GM18909 (cell line): Measurements from ENCODE around the gene ZNF28.
"Not testable (repeated sequence)": the region's sequence is repeated elsewhere in the genome, so short reads cannot be mapped to it uniquely, and the experiment has no call there.

Experiments
- ATAC-seq: cut with Tn5 transposase; IDR thresholded peaks from one replicate; pipeline ENCODE4 v1.9.1; 2021; ENCODE audit warnings: mild to moderate bottlenecking; ENCODE audit not compliant: unreplicated experiment, poor library complexity

ZNF28 gene

DNA sequence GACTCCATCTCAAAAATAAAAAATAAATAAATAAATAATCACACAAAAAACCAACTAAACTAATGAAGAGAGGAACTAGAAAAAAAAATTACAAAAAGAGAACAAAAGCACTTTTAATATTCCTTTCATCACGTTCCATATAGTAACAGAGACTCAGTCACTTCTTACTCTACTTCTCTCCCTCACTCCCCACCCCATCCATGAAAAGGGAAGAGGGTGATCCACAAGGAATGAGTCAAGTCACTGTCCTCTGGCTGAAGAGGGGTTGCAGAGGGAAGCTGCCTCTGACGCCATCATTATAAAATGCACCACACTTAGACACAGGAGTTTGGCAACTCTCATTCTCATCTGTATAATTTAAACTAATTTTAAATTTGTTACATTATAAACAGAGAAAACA lies 38.6 kb downstream of the ZNF28 start:
- ATAC-seq: not testable (repeated sequence)

- no peak for ATAC-seq
These were observed 42.6 kb downstream of the ZNF28 start for GRCh38 chr19:52778811-52779210.

GRCh38 chr19:52756447-52756846 lies 65.0 kb downstream of the ZNF28 start:
- not testable (repeated sequence) for ATAC-seq

- no peak for ATAC-seq
These were observed 71.7 kb downstream of the ZNF28 start for GRCh38 chr19:52749780-52750179.

GRCh38 chr19:52748336-52748950 lies 73.0 kb downstream of the ZNF28 start:
- no peak for ATAC-seq
